Embryonic facial prominence (tissue), 1 donor: ENCODE data around the gene TSPAN2.

ENCODE experiments used
- DNase-seq: peaks from one replicate; pipeline ENCODE4 v3.0.0-alpha.2; 2016; ENCODE audit errors: extremely low spot score

The TSPAN2 gene

GRCh38 chr1:115089420-115090185 is at the start of gene TSPAN2:
TSPAN2 (minus strand) TSS chr1:115089503; CDS start chr1:115089432, 71 bp downstream.
- no peak for DNase-seq

GRCh38 chr1:115138973-115139372 is 49.7 kb upstream of the TSPAN2 start:
- peak; percentile 82 for DNase-seq

- DNase-seq: no peak
These were observed 49.0 kb upstream of the TSPAN2 start for GRCh38 chr1:115138271-115138670.

GRCh38 chr1:115137191-115137590 is 47.9 kb upstream of the TSPAN2 start:
- no peak for DNase-seq

GRCh38 chr1:115136706-115137105 is 47.4 kb upstream of the TSPAN2 start:
- DNase-seq: no peak

GRCh38 chr1:115136106-115136505 is 46.8 kb upstream of the TSPAN2 start:
- DNase-seq: no peak

GRCh38 chr1:115135681-115136080 is 46.4 kb upstream of the TSPAN2 start:
- no peak for DNase-seq

GRCh38 chr1:115134850-115135480 is 45.7 kb upstream of the TSPAN2 start:
- no peak for DNase-seq

- DNase-seq: no peak
These were observed 44.9 kb upstream of the TSPAN2 start for GRCh38 chr1:115134231-115134630.

GRCh38 chr1:115133440-115133839 is 44.1 kb upstream of the TSPAN2 start:
- DNase-seq: no peak

GRCh38 chr1:115130786-115131185 is 41.5 kb upstream of the TSPAN2 start:
- no peak for DNase-seq

- no peak for DNase-seq
These were observed 39.9 kb upstream of the TSPAN2 start for GRCh38 chr1:115129071-115129640.

- no peak for DNase-seq
These were observed 38.2 kb upstream of the TSPAN2 start for GRCh38 chr1:115127539-115127938.

- no peak for DNase-seq
These were observed 37.2 kb upstream of the TSPAN2 start for GRCh38 chr1:115126516-115126915.

GRCh38 chr1:115123116-115123515 is 33.8 kb upstream of the TSPAN2 start:
- DNase-seq: no peak

GRCh38 chr1:115121793-115122192 is 32.5 kb upstream of the TSPAN2 start:
- no peak for DNase-seq

- DNase-seq: no peak
These were observed 31.0 kb upstream of the TSPAN2 start for GRCh38 chr1:115120296-115120695.

GRCh38 chr1:115118611-115119010 is 29.3 kb upstream of the TSPAN2 start:
- DNase-seq: no peak

- no peak for DNase-seq
These were observed 28.8 kb upstream of the TSPAN2 start for GRCh38 chr1:115118086-115118485.

- DNase-seq: no peak
These were observed 28.0 kb upstream of the TSPAN2 start for GRCh38 chr1:115117298-115117697.

GRCh38 chr1:115116512-115116911 is 27.2 kb upstream of the TSPAN2 start:
- no peak for DNase-seq

- no peak for DNase-seq
These were observed 26.3 kb upstream of the TSPAN2 start for GRCh38 chr1:115115521-115116161.

- no peak for DNase-seq
These were observed 25.0 kb upstream of the TSPAN2 start for GRCh38 chr1:115114308-115114707.
